ENCODE data around the gene SH2D6.
A peak's percentile ranks its signal among the peaks of the same experiment; 100 is the strongest.

SH2D6 gene

GRCh38 chr2:85401464-85401805 is 17.1 kb upstream of the SH2D6 start:
- Histone ChIP-seq H3K27ac (ENCODE audit: low read length, poor library complexity, severe bottlenecking) (no peak overlapping the region), H3K14ac (ENCODE audit: low read length in 2 of 2) (no peak overlapping the region), H3K36me3 (ENCODE audit: control insufficient read depth in 1 of 2, insufficient read depth in 2 of 2, low read depth in 1 of 2, low read length in 2 of 2) (peaks cover 47 to 55% of the 10 kb centered on the region in 2 experiments), H3K4me3 (ENCODE audit: insufficient read depth in 1 of 2, low read depth in 1 of 2, low read length in 2 of 2) (no peak overlapping the region), H2AK5ac (ENCODE audit: low read length, severe bottlenecking) (no peak overlapping the region), H2BK120ac (ENCODE audit: low read depth, low read length) (no peak overlapping the region), H3K9me3 (ENCODE audit: control insufficient read depth, low read length) (peaks cover 12% of the 10 kb centered on the region), H2AFZ (ENCODE audit: low read depth, low read length) (no peak overlapping the region), H4K8ac (ENCODE audit: low read length) (no peak overlapping the region), H3K79me1 (replicated peaks; ENCODE audit: low read length, poor library complexity, severe bottlenecking) (peaks cover 20% of the 10 kb centered on the region), H3K4me1 (ENCODE audit: control insufficient read depth, insufficient read depth, low read depth, low read length) (peaks cover 9% of the 10 kb centered on the region), H3K27me3 (ENCODE audit: control insufficient read depth in 1 of 2, insufficient read depth in 1 of 2, low read length in 2 of 2) (no peaks in the 10 kb centered on the region), H3K9ac (ENCODE audit: low read length) (no peak overlapping the region), H3K23ac (ENCODE audit: low read length in 2 of 2) (no peak overlapping the region), H3K4me2 (ENCODE audit: low read length, poor library complexity, severe bottlenecking) (no peak overlapping the region), H3K18ac (ENCODE audit: low read depth in 1 of 2, low read length in 2 of 2) (no peak overlapping the region), H3K4ac (ENCODE audit: low read depth in 1 of 2, low read length in 2 of 2) (no peak overlapping the region), H2BK12ac (ENCODE audit: low read length in 2 of 2) (no peak overlapping the region), H4K91ac (ENCODE audit: low read length) (no peak overlapping the region), H2BK5ac (ENCODE audit: low read depth, low read length, poor library complexity, severe bottlenecking) (no peak overlapping the region), H2BK15ac (ENCODE audit: low read depth, poor library complexity, severe bottlenecking) (no peak overlapping the region)
- DNase-seq = no peak
- WGBS = 96% methylated on average over 7 of the region's 7 CpGs

- Histone ChIP-seq H4K91ac (ENCODE audit: low read length) (no peak overlapping the region), H3K18ac (ENCODE audit: low read depth in 1 of 2, low read length in 2 of 2) (no peak overlapping the region), H3K9me3 (ENCODE audit: control insufficient read depth, low read length) (peaks cover 12% of the 10 kb centered on the region), H2BK120ac (ENCODE audit: low read depth, low read length) (no peak overlapping the region), H3K27me3 (ENCODE audit: control insufficient read depth in 1 of 2, insufficient read depth in 1 of 2, low read length in 2 of 2) (no peaks in the 10 kb centered on the region), H3K4me2 (ENCODE audit: low read length, poor library complexity, severe bottlenecking) (no peak overlapping the region), H2BK12ac (ENCODE audit: low read length in 2 of 2) (no peak overlapping the region), H2AFZ (ENCODE audit: low read depth, low read length) (no peak overlapping the region), H3K4me1 (ENCODE audit: control insufficient read depth, insufficient read depth, low read depth, low read length) (peaks cover 9% of the 10 kb centered on the region), H3K27ac (ENCODE audit: low read length, poor library complexity, severe bottlenecking) (no peak overlapping the region), H2BK15ac (ENCODE audit: low read depth, poor library complexity, severe bottlenecking) (no peak overlapping the region), H3K14ac (ENCODE audit: low read length in 2 of 2) (no peak overlapping the region), H3K79me1 (replicated peaks; ENCODE audit: low read length, poor library complexity, severe bottlenecking) (peaks cover 20% of the 10 kb centered on the region), H3K36me3 (ENCODE audit: control insufficient read depth in 1 of 2, insufficient read depth in 2 of 2, low read depth in 1 of 2, low read length in 2 of 2) (peaks cover 44 to 51% of the 10 kb centered on the region in 2 experiments), H3K4me3 (ENCODE audit: insufficient read depth in 1 of 2, low read depth in 1 of 2, low read length in 2 of 2) (no peak overlapping the region), H2AK5ac (ENCODE audit: low read length, severe bottlenecking) (no peak overlapping the region), H3K23ac (ENCODE audit: low read length in 2 of 2) (no peak overlapping the region), H3K9ac (ENCODE audit: low read length) (no peak overlapping the region), H4K8ac (ENCODE audit: low read length) (no peak overlapping the region), H2BK5ac (ENCODE audit: low read depth, low read length, poor library complexity, severe bottlenecking) (no peak overlapping the region), H3K4ac (ENCODE audit: low read depth in 1 of 2, low read length in 2 of 2) (no peak overlapping the region)
- 96% methylated on average over 8 of the region's 8 CpGs for WGBS
- no peak for DNase-seq
These were observed 16.7 kb upstream of the SH2D6 start for GRCh38 chr2:85401844-85402243.

GRCh38 chr2:85405201-85406059 is 13.1 kb upstream of the SH2D6 start:
- H3K23ac ChIP-seq (ENCODE audit: low read length in 2 of 2) = no peak overlapping the region
- peak overlapping the region; percentile 70 for H2BK5ac ChIP-seq (ENCODE audit: low read depth, low read length, poor library complexity, severe bottlenecking)
- peaks cover 24% of the 10 kb centered on the region for H3K79me1 ChIP-seq (replicated peaks; ENCODE audit: low read length, poor library complexity, severe bottlenecking)
- no peak overlapping the region for H2AK5ac ChIP-seq (ENCODE audit: low read length, severe bottlenecking)
- no peak overlapping the region for H2BK120ac ChIP-seq (ENCODE audit: low read depth, low read length)
- no peaks in the 10 kb centered on the region for H3K27me3 ChIP-seq (ENCODE audit: control insufficient read depth in 1 of 2, insufficient read depth in 1 of 2, low read length in 2 of 2)
- peaks cover 18 to 19% of the 10 kb centered on the region in 2 experiments for H3K36me3 ChIP-seq (ENCODE audit: control insufficient read depth in 1 of 2, insufficient read depth in 2 of 2, low read depth in 1 of 2, low read length in 2 of 2)
- peak overlapping the region; percentile 36 for H4K8ac ChIP-seq (ENCODE audit: low read length)
- H3K27ac ChIP-seq (ENCODE audit: low read length, poor library complexity, severe bottlenecking) = peak overlapping the region; percentile 91
- WGBS = 77% methylated on average over 14 of the region's 15 CpGs
- DNase-seq = peak; percentile 51
- H4K91ac ChIP-seq (ENCODE audit: low read length) = no peak overlapping the region
- H3K4me3 ChIP-seq (ENCODE audit: insufficient read depth in 1 of 2, low read depth in 1 of 2, low read length in 2 of 2) = no peak overlapping the region
- peak overlapping the region; percentile 52 for H3K4me2 ChIP-seq (ENCODE audit: low read length, poor library complexity, severe bottlenecking)
- H2BK12ac ChIP-seq (ENCODE audit: low read length in 2 of 2) = no peak overlapping the region
- H2AFZ ChIP-seq (ENCODE audit: low read depth, low read length) = no peak overlapping the region
- H3K9me3 ChIP-seq (ENCODE audit: control insufficient read depth, low read length) = peaks cover 12% of the 10 kb centered on the region
- peaks cover 22% of the 10 kb centered on the region for H3K4me1 ChIP-seq (ENCODE audit: control insufficient read depth, insufficient read depth, low read depth, low read length)
- H3K18ac ChIP-seq (ENCODE audit: low read depth in 1 of 2, low read length in 2 of 2) = peak overlapping the region in 1 of 2 experiments; percentile 59
- no peak overlapping the region for H2BK15ac ChIP-seq (ENCODE audit: low read depth, poor library complexity, severe bottlenecking)
- no peak overlapping the region for H3K4ac ChIP-seq (ENCODE audit: low read depth in 1 of 2, low read length in 2 of 2)
- no peak overlapping the region for H3K14ac ChIP-seq (ENCODE audit: low read length in 2 of 2)
- H3K9ac ChIP-seq (ENCODE audit: low read length) = peak overlapping the region; percentile 4

- peak within 1 kb of the TSS in 1 of 2 experiments; percentile 78 for H3K14ac ChIP-seq (ENCODE audit: low read length in 2 of 2)
- H2BK15ac ChIP-seq (ENCODE audit: low read depth, poor library complexity, severe bottlenecking) = no peak within 1 kb of the TSS
- H2BK120ac ChIP-seq (ENCODE audit: low read depth, low read length) = no peak within 1 kb of the TSS
- H2AFZ ChIP-seq (ENCODE audit: low read depth, low read length) = no peak within 1 kb of the TSS
- peak within 1 kb of the TSS; percentile 49 for H3K9ac ChIP-seq (ENCODE audit: low read length)
- no peak within 1 kb of the TSS for H3K27ac ChIP-seq (ENCODE audit: low read length, poor library complexity, severe bottlenecking)
- H4K8ac ChIP-seq (ENCODE audit: low read length) = peak within 1 kb of the TSS; percentile 39
- H2AK5ac ChIP-seq (ENCODE audit: low read length, severe bottlenecking) = no peak within 1 kb of the TSS
- peak within 1 kb of the TSS in 1 of 2 experiments; percentile 57 for H3K4ac ChIP-seq (ENCODE audit: low read depth in 1 of 2, low read length in 2 of 2)
- H2BK12ac ChIP-seq (ENCODE audit: low read length in 2 of 2) = peak within 1 kb of the TSS in 1 of 2 experiments; percentile 55
- peak within 1 kb of the TSS; percentile 63 for H4K91ac ChIP-seq (ENCODE audit: low read length)
- peaks cover 0 to 3% of the 10 kb centered on the region in 2 experiments for H3K36me3 ChIP-seq (ENCODE audit: control insufficient read depth in 1 of 2, insufficient read depth in 2 of 2, low read depth in 1 of 2, low read length in 2 of 2)
- H3K4me3 ChIP-seq (ENCODE audit: insufficient read depth in 1 of 2, low read depth in 1 of 2, low read length in 2 of 2) = peak within 1 kb of the TSS in 1 of 2 experiments; percentile 56
- 66% methylated on average over 12 of the region's 12 CpGs for WGBS
- no peak for DNase-seq
- peak within 1 kb of the TSS in 1 of 2 experiments; percentile 75 for H3K18ac ChIP-seq (ENCODE audit: low read depth in 1 of 2, low read length in 2 of 2)
- H3K79me1 ChIP-seq (replicated peaks; ENCODE audit: low read length, poor library complexity, severe bottlenecking) = peaks cover 16% of the 10 kb centered on the region
- no peaks in the 10 kb centered on the region for H3K27me3 ChIP-seq (ENCODE audit: control insufficient read depth in 1 of 2, insufficient read depth in 1 of 2, low read length in 2 of 2)
- peaks cover 33% of the 10 kb centered on the region for H3K4me1 ChIP-seq (ENCODE audit: control insufficient read depth, insufficient read depth, low read depth, low read length)
- no peak within 1 kb of the TSS for H2BK5ac ChIP-seq (ENCODE audit: low read depth, low read length, poor library complexity, severe bottlenecking)
- H3K9me3 ChIP-seq (ENCODE audit: control insufficient read depth, low read length) = no peaks in the 10 kb centered on the region
- H3K23ac ChIP-seq (ENCODE audit: low read length in 2 of 2) = no peak within 1 kb of the TSS
- H3K4me2 ChIP-seq (ENCODE audit: low read length, poor library complexity, severe bottlenecking) = no peak within 1 kb of the TSS
These were observed 8.5 kb upstream of the SH2D6 start, which contains the start of gene CAPG for GRCh38 chr2:85409845-85410583. CAPG (minus strand) TSS chr2:85410366; CDS start chr2:85402145, 8,221 bp downstream.

All from mesenchymal stem cell (in vitro differentiated cells and primary cell).